H9 (cell line): ENCODE data around the gene TRIM17. TPM values are rescaled to one million over a fixed set of nuclear protein-coding genes. Genes with fewer than 3 reads are reported as not detected.

ENCODE experiments used
- DNase-seq: peaks from one replicate; pipeline ENCODE4 v3.0.0-alpha.2; 2017
- H2AFZ ChIP-seq: one replicate; pipeline ENCODE4 v1.6.1; 2013; ENCODE audit warnings: mild to moderate bottlenecking, low read length, control low read depth, moderate library complexity
- H2AK5ac ChIP-seq: 2 replicates; pipeline ENCODE4 v1.6.1; 2013; ENCODE audit warnings: low read length, control low read depth, mixed read lengths; ENCODE audit not compliant: insufficient read length
- H2BK120ac ChIP-seq: one replicate; pipeline ENCODE4 v1.6.1; 2013; ENCODE audit warnings: low read depth, mild to moderate bottlenecking, low read length, control low read depth, inconsistent platforms; ENCODE audit not compliant: poor library complexity, severe bottlenecking
- H2BK12ac ChIP-seq: 2 replicates; pipeline ENCODE4 v1.6.1; 2013; ENCODE audit warnings: low read length, control low read depth, mixed read lengths, low read depth; ENCODE audit not compliant: insufficient read length
- H2BK15ac ChIP-seq: 2 replicates; pipeline ENCODE4 v1.6.1; 2013; ENCODE audit warnings: low read depth, low read length, control low read depth
- H2BK20ac ChIP-seq: one replicate; pipeline ENCODE4 v1.6.1; 2013; ENCODE audit warnings: low read depth, mild to moderate bottlenecking, low read length, control low read depth, inconsistent platforms; ENCODE audit not compliant: poor library complexity, severe bottlenecking
- H2BK5ac ChIP-seq: 2 replicates; pipeline ENCODE4 v1.6.1; 2013; ENCODE audit warnings: low read length, control low read depth, mixed read lengths; ENCODE audit not compliant: insufficient read length
- H3K14ac ChIP-seq: 2 replicates; pipeline ENCODE4 v1.6.1; 2013; ENCODE audit warnings: low read length, control low read depth; ENCODE audit not compliant: insufficient read depth
- H3K18ac ChIP-seq: 2 replicates; pipeline ENCODE4 v1.6.1; 2013; ENCODE audit warnings: low read depth, mild to moderate bottlenecking, mixed read lengths, low read length, control low read depth; ENCODE audit not compliant: insufficient read length
- H3K23ac ChIP-seq: 2 replicates; pipeline ENCODE4 v1.6.1; 2013; ENCODE audit warnings: low read length, control low read depth, mixed read lengths, low read depth; ENCODE audit not compliant: insufficient read length
- H3K23me2 ChIP-seq: 2 replicates; pipeline ENCODE4 v1.6.1; 2013; ENCODE audit warnings: low read depth, mild to moderate bottlenecking, mixed read lengths, low read length, control low read depth; ENCODE audit not compliant: insufficient read length, poor library complexity, severe bottlenecking
- H3K27ac ChIP-seq: 2 replicates; pipeline ENCODE4 v1.5.1; 2013; ENCODE audit warnings: low read length, control low read depth, mixed read lengths, low read depth; ENCODE audit not compliant: insufficient read length
- H3K27me3 ChIP-seq: 2 replicates; pipeline ENCODE4 v1.6.1; 2013; ENCODE audit warnings: low read length, control low read depth, inconsistent platforms; ENCODE audit not compliant: insufficient read depth
- H3K4ac ChIP-seq: 2 replicates; pipeline ENCODE4 v1.6.1; 2013; ENCODE audit warnings: low read depth, mild to moderate bottlenecking, control low read depth, inconsistent platforms, low read length, moderate library complexity
- H3K4me1 ChIP-seq: 2 replicates; pipeline ENCODE4 v1.6.1; 2013; ENCODE audit warnings: low read length, control low read depth, inconsistent platforms; ENCODE audit not compliant: insufficient read depth
- H3K4me2 ChIP-seq: 2 replicates; pipeline ENCODE4 v1.6.1; 2013; ENCODE audit warnings: low read length, control low read depth, mixed read lengths; ENCODE audit not compliant: insufficient read length, insufficient read depth
- H3K56ac ChIP-seq: 2 replicates; pipeline ENCODE4 v1.6.1; 2013; ENCODE audit warnings: low read depth, mild to moderate bottlenecking, mixed read lengths, low read length, control low read depth; ENCODE audit not compliant: insufficient read length
- H3K79me1 ChIP-seq: 2 replicates; pipeline ENCODE4 v1.6.1; 2013; ENCODE audit warnings: low read depth, mild to moderate bottlenecking, moderate library complexity, low read length, control low read depth, inconsistent platforms; ENCODE audit not compliant: insufficient read depth, poor library complexity, severe bottlenecking
- H3K79me2 ChIP-seq: 2 replicates; pipeline ENCODE4 v1.6.1; 2013; ENCODE audit warnings: low read length, control low read depth, inconsistent platforms; ENCODE audit not compliant: insufficient read depth
- H3K9ac ChIP-seq: 2 replicates; pipeline ENCODE4 v1.6.1; 2013; ENCODE audit warnings: low read length, control low read depth, mixed read lengths; ENCODE audit not compliant: insufficient read length; ENCODE audit errors: extremely low read depth
- H3K9me3 ChIP-seq: one replicate; pipeline ENCODE4 v1.6.1; 2013; ENCODE audit warnings: low read depth, low read length, inconsistent platforms; ENCODE audit not compliant: control insufficient read depth
- H3T11ph ChIP-seq: one replicate; pipeline ENCODE4 v1.6.1; 2013; ENCODE audit warnings: mild to moderate bottlenecking, low read length, control low read depth, inconsistent platforms
- H4K20me1 ChIP-seq: one replicate; pipeline ENCODE4 v1.6.1; 2013; ENCODE audit not compliant: control insufficient read depth, insufficient read length, insufficient read depth
- H4K5ac ChIP-seq: 2 replicates; pipeline ENCODE4 v1.6.1; 2013; ENCODE audit warnings: low read depth, mild to moderate bottlenecking, mixed read lengths, low read length, control low read depth; ENCODE audit not compliant: insufficient read length
- H4K8ac ChIP-seq: replicated peaks from 2 replicates; pipeline ENCODE4 v1.6.1; 2013; ENCODE audit warnings: low read length, control low read depth, mixed read lengths, low read depth; ENCODE audit not compliant: insufficient read length
- H4K91ac ChIP-seq: 2 replicates; pipeline ENCODE4 v1.6.1; 2013; ENCODE audit warnings: low read depth, mild to moderate bottlenecking, moderate library complexity, mixed read lengths, low read length, control low read depth; ENCODE audit not compliant: insufficient read length
- H3K27ac Mint-ChIP-seq, 3 experiments: 2 replicates in 2 of 3; 3 replicates in 1 of 3; pipeline ENCODE4 v1.8.0; 2020 to 2021; ENCODE audit warnings: mixed read lengths in 3 of 3, mild to moderate bottlenecking in 1 of 3, moderate library complexity in 1 of 3
- H3K27me3 Mint-ChIP-seq: 2 replicates; pipeline ENCODE4 v1.8.0; 2021; ENCODE audit warnings: low read depth, mild to moderate bottlenecking, moderate library complexity, mixed read lengths
- H3K36me3 Mint-ChIP-seq, 3 experiments: 2 replicates in 2 of 3; 3 replicates in 1 of 3; pipeline ENCODE4 v1.8.0; 2020 to 2021; ENCODE audit warnings: low read depth in 3 of 3, mixed read lengths in 3 of 3; ENCODE audit not compliant: insufficient read depth in 1 of 3
- H3K4me1 Mint-ChIP-seq, 2 experiments: 2 replicates each; pipeline ENCODE4 v1.8.0; 2020; ENCODE audit warnings: mixed read lengths in 2 of 2
- H3K4me3 Mint-ChIP-seq, 2 experiments: 2 replicates in 1 of 2; 3 replicates in 1 of 2; pipeline ENCODE4 v1.8.0; 2020 to 2021; ENCODE audit warnings: mild to moderate bottlenecking in 2 of 2, mixed read lengths in 2 of 2, moderate library complexity in 1 of 2
- H3K9me3 Mint-ChIP-seq, 2 experiments: 2 replicates in 1 of 2; 3 replicates in 1 of 2; pipeline ENCODE4 v1.8.0; 2020; ENCODE audit warnings: mild to moderate bottlenecking in 2 of 2, mixed read lengths in 2 of 2, moderate library complexity in 1 of 2
- WGBS: extraction: QIAGEN DNeasy Blood & Tissue Kit; methylation state at CpG from one replicate; pipeline ENCODE4 v1.1.7; 2013; ENCODE audit warnings: missing lambda C conversion rate, low lambda C conversion rate, mixed read lengths; ENCODE audit not compliant: insufficient read length; ENCODE audit errors: extremely low coverage; 5-methylcytosine and 5-hydroxymethylcytosine counted together
- total RNA-seq: library from RNA; stranded (reverse); gene quantifications from 2 replicates; pipeline ENCODE4 v1.2.1, GENCODE V29; 2021
- TF ChIP-seq, protein P1 (sequence below): fragments of 200-600 bp; sonication (generic); conservative IDR thresholded peaks from 3 replicates; pipeline ENCODE4 v1.8.0; 2021; ENCODE audit warnings: antibody characterized with exemption, mild to moderate bottlenecking

The TRIM17 gene
- total RNA-seq, 1 experiment from 2014 or later: 2.8 TPM

- peaks cover 43 to 76% (median 73%) of the 10 kb centered on the region in 3 experiments for H3K36me3 Mint-ChIP-seq
- Histone ChIP-seq H3K27ac (no peak overlapping the region), H3K14ac (no peak overlapping the region), H3K9ac (no peak overlapping the region), H2BK20ac (no peak overlapping the region), H3K23ac (no peak overlapping the region), H2AFZ (no peak overlapping the region), H4K20me1 (no peaks in the 10 kb centered on the region), H2AK5ac (no peak overlapping the region), H3K79me2 (peaks cover 7% of the 10 kb centered on the region; the same call in 1 of the 2 replicates), H2BK5ac (no peak overlapping the region), H3K4ac (no peak overlapping the region), H2BK120ac (no peak overlapping the region), H4K91ac (no peak overlapping the region), H3K56ac (no peak overlapping the region), H3K23me2 (no peaks in the 10 kb centered on the region), H3K79me1 (peaks cover 6% of the 10 kb centered on the region), H3K4me1 (no peaks in the 10 kb centered on the region), H4K5ac (no peak overlapping the region), H2BK12ac (no peak overlapping the region), H3K9me3 (no peaks in the 10 kb centered on the region), H3K4me2 (no peak overlapping the region), H3T11ph (no peak overlapping the region), H3K18ac (no peak overlapping the region), H4K8ac (no peak overlapping the region), H3K27me3 (no peaks in the 10 kb centered on the region), H2BK15ac (no peak overlapping the region)
- H3K4me3 Mint-ChIP-seq: no peak overlapping the region
- H3K27ac Mint-ChIP-seq: no peak overlapping the region
- peak; percentile 20 for DNase-seq
- no CpG with 5 or more reads among the region's 12 CpGs for WGBS
- H3K4me1 Mint-ChIP-seq: 0 out of 4 replicates have a peak, but pooled peaks cover 0 to under 1% of the 10 kb centered on the region in 2 experiments
- H3K9me3 Mint-ChIP-seq: no peaks in the 10 kb centered on the region
- no peaks in the 10 kb centered on the region; the same call in 1 of the 2 replicates for H3K27me3 Mint-ChIP-seq
- TF ChIP-seq, protein P1, sequence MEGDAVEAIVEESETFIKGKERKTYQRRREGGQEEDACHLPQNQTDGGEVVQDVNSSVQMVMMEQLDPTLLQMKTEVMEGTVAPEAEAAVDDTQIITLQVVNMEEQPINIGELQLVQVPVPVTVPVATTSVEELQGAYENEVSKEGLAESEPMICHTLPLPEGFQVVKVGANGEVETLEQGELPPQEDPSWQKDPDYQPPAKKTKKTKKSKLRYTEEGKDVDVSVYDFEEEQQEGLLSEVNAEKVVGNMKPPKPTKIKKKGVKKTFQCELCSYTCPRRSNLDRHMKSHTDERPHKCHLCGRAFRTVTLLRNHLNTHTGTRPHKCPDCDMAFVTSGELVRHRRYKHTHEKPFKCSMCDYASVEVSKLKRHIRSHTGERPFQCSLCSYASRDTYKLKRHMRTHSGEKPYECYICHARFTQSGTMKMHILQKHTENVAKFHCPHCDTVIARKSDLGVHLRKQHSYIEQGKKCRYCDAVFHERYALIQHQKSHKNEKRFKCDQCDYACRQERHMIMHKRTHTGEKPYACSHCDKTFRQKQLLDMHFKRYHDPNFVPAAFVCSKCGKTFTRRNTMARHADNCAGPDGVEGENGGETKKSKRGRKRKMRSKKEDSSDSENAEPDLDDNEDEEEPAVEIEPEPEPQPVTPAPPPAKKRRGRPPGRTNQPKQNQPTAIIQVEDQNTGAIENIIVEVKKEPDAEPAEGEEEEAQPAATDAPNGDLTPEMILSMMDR: no peak
Observed at GRCh38 chr1:228398741-228399461, 17.8 kb downstream of the TRIM17 start.
